Measurements from ENCODE around the gene TECTB. TPM values are rescaled to one million over a fixed set of nuclear protein-coding genes. Genes with fewer than 3 reads are reported as not detected.

Gene TECTB
- total RNA-seq, 1 donor from 2014 or later = not detected

DNA sequence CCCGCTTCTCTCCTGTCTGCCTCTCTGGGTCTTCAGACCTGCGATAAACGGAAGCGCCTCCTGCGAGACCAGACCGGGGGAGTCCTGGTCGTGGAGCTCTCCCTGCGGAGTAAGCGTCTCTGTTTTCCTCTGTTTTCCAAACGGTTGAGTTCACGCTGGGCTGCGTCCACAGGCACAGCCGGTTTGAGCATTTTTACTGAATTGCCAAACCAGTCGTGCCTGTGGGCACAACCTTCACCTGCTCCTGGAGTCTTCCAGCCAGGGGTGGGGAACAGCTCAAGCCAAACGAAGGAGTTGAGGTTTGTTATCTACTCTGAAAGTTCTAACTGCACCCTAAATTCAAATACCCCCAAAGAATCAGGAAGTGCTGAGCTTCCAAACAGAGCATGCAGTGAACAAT is 16.3 kb downstream of the TECTB start:
- no peak overlapping the region for H3K4me3 ChIP-seq (ENCODE audit: low read length in 3 of 3)
- H3K9ac ChIP-seq (ENCODE audit: low read depth in 1 of 3, low read length in 3 of 3) = no peak overlapping the region
- no peaks in the 10 kb centered on the region for H3K27me3 ChIP-seq (ENCODE audit: control insufficient read depth in 3 of 3, insufficient read depth in 3 of 3, low read length in 3 of 3)
- H3K9me3 ChIP-seq (ENCODE audit: control insufficient read depth in 3 of 3, low read length in 3 of 3) = no peaks in the 10 kb centered on the region
- no peak overlapping the region for H3K27ac ChIP-seq (ENCODE audit: low read depth, low read length)
- H3K4me1 ChIP-seq (ENCODE audit: control insufficient read depth in 3 of 3, insufficient read depth in 3 of 3, low read length in 3 of 3) = peaks cover 19 to 36% (median 26%) of the 10 kb centered on the region in 3 donors
- no peaks in the 10 kb centered on the region for H3K36me3 ChIP-seq (ENCODE audit: control insufficient read depth in 3 of 3, insufficient read depth in 3 of 3, low read length in 3 of 3)

DNA sequence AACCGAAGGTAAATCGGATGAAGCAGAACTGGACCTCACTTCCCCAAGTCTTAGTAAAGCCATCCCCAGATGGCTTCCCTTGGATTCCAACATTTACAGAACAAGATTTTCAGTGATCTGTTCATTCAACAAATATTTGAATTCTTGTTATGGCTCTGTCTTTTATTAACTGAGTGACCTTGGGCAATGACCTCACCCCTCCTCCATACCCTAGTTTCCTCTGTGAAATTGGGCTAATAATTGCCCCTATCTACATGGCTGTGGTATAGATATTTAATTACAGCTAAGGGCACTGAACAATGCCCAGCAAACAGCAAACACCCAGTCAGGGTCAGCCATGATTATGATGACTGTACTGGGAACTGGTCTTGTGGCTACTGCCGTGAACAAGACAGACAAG is 19.1 kb downstream of the TECTB start:
- Histone ChIP-seq H3K27ac (ENCODE audit: low read depth, low read length) (no peak overlapping the region), H3K9ac (ENCODE audit: low read depth in 1 of 3, low read length in 3 of 3) (no peak overlapping the region), H3K4me3 (ENCODE audit: low read length in 3 of 3) (no peak overlapping the region), H3K9me3 (ENCODE audit: control insufficient read depth in 3 of 3, low read length in 3 of 3) (no peaks in the 10 kb centered on the region), H3K36me3 (ENCODE audit: control insufficient read depth in 3 of 3, insufficient read depth in 3 of 3, low read length in 3 of 3) (no peaks in the 10 kb centered on the region), H3K27me3 (ENCODE audit: control insufficient read depth in 3 of 3, insufficient read depth in 3 of 3, low read length in 3 of 3) (no peaks in the 10 kb centered on the region), H3K4me1 (ENCODE audit: control insufficient read depth in 3 of 3, insufficient read depth in 3 of 3, low read length in 3 of 3) (peaks cover 0 to 10% (median 6%) of the 10 kb centered on the region in 3 donors)

DNA sequence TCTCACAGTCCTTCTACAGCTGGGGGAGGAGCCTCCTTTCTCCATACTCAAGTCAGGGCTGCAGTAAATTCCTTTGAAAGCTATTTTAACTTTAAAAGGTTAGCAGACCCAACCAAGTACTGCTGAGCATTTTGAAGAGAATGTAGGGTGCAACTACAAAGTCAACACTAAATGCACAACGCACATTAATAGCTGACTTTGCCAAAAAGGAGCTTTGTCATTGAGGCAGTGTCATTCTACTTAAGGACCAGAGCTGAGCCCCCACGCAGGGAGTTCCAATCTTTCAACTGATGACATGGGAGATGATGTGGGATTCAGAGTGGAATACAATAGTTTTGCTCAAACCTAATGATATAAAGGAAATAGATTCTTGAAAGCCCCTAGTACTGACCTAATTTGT is 20.3 kb downstream of the TECTB start:
- no peaks in the 10 kb centered on the region for H3K27me3 ChIP-seq (ENCODE audit: control insufficient read depth in 3 of 3, insufficient read depth in 3 of 3, low read length in 3 of 3)

DNA sequence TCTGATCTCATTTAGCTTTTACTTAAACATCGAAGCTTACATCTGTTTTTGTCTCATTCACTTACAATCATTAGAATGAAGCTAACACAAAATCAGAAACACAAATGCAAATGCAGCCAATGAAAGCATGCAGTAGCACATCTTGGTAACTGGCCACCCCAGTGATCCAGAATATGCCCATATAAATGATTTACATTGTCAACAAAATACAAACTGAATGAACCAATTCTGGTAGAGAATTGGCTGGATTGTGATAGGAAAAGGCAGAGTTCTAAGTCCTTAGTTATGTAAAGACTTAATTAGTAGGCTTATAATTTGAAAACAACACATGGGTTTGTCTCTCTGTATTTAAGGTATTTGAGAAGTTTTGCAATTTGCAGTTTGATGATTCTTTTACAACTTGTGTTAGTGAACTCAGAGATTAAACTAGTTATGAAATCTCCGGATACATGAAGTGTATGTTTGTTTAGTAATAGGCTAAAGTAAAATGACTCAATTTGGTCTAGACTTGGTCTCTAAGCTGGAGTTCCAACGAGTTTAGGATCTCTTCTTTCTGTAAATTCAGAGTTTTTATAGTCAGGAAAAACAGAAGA is 21.2 kb downstream of the TECTB start:
- Histone ChIP-seq H3K27me3 (ENCODE audit: control insufficient read depth in 3 of 3, insufficient read depth in 3 of 3, low read length in 3 of 3) (no peaks in the 10 kb centered on the region), H3K9me3 (ENCODE audit: control insufficient read depth in 3 of 3, low read length in 3 of 3) (no peaks in the 10 kb centered on the region), H3K27ac (ENCODE audit: low read depth, low read length) (no peak overlapping the region), H3K36me3 (ENCODE audit: control insufficient read depth in 3 of 3, insufficient read depth in 3 of 3, low read length in 3 of 3) (no peaks in the 10 kb centered on the region), H3K4me3 (ENCODE audit: low read length in 3 of 3) (no peak overlapping the region), H3K4me1 (ENCODE audit: control insufficient read depth in 3 of 3, insufficient read depth in 3 of 3, low read length in 3 of 3) (peaks cover 0 to 9% (median 4%) of the 10 kb centered on the region in 3 donors), H3K9ac (ENCODE audit: low read depth in 1 of 3, low read length in 3 of 3) (no peak overlapping the region)

More for the DNA sequence above, 20.3 kb downstream of the TECTB start:
- Histone ChIP-seq H3K4me3 (ENCODE audit: low read length in 3 of 3) (no peak overlapping the region), H3K9me3 (ENCODE audit: control insufficient read depth in 3 of 3, low read length in 3 of 3) (no peaks in the 10 kb centered on the region), H3K4me1 (ENCODE audit: control insufficient read depth in 3 of 3, insufficient read depth in 3 of 3, low read length in 3 of 3) (peaks cover 0 to 9% (median 4%) of the 10 kb centered on the region in 3 donors), H3K27ac (ENCODE audit: low read depth, low read length) (no peak overlapping the region), H3K9ac (ENCODE audit: low read depth in 1 of 3, low read length in 3 of 3) (no peak overlapping the region), H3K36me3 (ENCODE audit: control insufficient read depth in 3 of 3, insufficient read depth in 3 of 3, low read length in 3 of 3) (no peaks in the 10 kb centered on the region)

DNA sequence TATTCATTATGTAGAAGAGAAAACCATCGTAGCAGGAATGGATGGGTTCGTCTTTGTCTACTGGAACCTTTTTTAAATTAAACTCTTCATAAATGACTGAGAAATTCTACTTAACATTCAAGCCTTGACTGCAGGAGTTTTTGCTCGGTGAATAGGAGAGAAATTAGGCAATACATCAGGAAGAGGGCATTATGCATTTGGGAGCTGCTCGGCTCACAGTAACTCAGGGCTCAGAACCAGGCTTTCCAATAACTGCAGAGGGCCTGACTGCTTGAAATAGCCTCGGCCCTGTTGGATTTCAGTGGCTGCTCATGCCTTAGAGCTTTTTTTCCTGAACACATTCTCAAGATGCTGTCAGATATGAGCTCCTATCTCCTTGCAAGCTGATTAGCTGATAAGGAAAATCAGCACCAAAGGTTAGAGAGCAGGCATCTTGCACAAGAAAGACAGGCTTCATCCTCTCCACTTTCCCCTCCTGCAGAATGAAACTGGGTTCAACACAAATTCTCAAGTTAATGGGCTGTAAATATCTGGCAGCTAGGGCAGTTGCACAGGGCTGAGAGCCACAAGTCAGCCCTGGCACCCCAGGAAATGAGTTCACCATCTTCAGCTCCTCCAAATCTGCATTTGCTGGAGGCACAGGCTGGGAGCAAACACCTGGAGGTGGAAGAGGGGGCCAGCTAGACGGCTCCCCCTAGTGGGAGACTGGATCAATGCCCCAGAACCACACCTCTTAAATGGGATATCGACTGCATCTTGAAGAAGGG is 24.3 kb downstream of the TECTB start:
- Histone ChIP-seq H3K27ac (ENCODE audit: low read depth, low read length) (no peak overlapping the region), H3K4me3 (ENCODE audit: low read length in 3 of 3) (no peak overlapping the region), H3K4me1 (ENCODE audit: control insufficient read depth in 3 of 3, insufficient read depth in 3 of 3, low read length in 3 of 3) (peaks cover 0 to 9% (median 4%) of the 10 kb centered on the region in 3 donors), H3K9ac (ENCODE audit: low read depth in 1 of 3, low read length in 3 of 3) (peak overlapping the region in 1 of 3 donors; percentile 34), H3K9me3 (ENCODE audit: control insufficient read depth in 3 of 3, low read length in 3 of 3) (no peaks in the 10 kb centered on the region), H3K36me3 (ENCODE audit: control insufficient read depth in 3 of 3, insufficient read depth in 3 of 3, low read length in 3 of 3) (no peaks in the 10 kb centered on the region), H3K27me3 (ENCODE audit: control insufficient read depth in 3 of 3, insufficient read depth in 3 of 3, low read length in 3 of 3) (no peaks in the 10 kb centered on the region)

DNA sequence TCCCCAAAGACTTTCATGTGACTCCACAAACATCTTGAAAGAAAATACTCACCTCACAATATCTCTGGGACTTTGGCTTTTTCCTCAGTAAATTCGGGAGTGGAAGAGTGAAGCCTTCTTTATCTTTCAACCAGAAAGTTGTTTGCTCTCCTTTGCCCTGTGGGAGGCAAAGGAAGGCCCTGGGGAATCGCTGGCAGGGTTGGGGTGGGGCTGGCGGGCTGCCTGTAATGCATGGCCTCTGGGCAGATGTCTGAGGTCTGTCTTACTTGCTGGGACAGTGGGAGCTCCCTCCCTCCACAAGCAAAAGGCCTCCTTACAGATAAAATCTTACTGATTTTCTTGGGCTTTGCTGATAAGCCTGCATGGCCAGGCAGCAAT is 24.9 kb downstream of the TECTB start:
- H3K27me3 ChIP-seq (ENCODE audit: control insufficient read depth in 3 of 3, insufficient read depth in 3 of 3, low read length in 3 of 3) = no peaks in the 10 kb centered on the region
- no peaks in the 10 kb centered on the region for H3K36me3 ChIP-seq (ENCODE audit: control insufficient read depth in 3 of 3, insufficient read depth in 3 of 3, low read length in 3 of 3)
- no peak overlapping the region for H3K9ac ChIP-seq (ENCODE audit: low read depth in 1 of 3, low read length in 3 of 3)
- H3K9me3 ChIP-seq (ENCODE audit: control insufficient read depth in 3 of 3, low read length in 3 of 3) = no peaks in the 10 kb centered on the region
- H3K27ac ChIP-seq (ENCODE audit: low read depth, low read length) = no peak overlapping the region
- peaks cover 0 to 9% (median 4%) of the 10 kb centered on the region in 3 donors for H3K4me1 ChIP-seq (ENCODE audit: control insufficient read depth in 3 of 3, insufficient read depth in 3 of 3, low read length in 3 of 3)
- H3K4me3 ChIP-seq (ENCODE audit: low read length in 3 of 3) = no peak overlapping the region

DNA sequence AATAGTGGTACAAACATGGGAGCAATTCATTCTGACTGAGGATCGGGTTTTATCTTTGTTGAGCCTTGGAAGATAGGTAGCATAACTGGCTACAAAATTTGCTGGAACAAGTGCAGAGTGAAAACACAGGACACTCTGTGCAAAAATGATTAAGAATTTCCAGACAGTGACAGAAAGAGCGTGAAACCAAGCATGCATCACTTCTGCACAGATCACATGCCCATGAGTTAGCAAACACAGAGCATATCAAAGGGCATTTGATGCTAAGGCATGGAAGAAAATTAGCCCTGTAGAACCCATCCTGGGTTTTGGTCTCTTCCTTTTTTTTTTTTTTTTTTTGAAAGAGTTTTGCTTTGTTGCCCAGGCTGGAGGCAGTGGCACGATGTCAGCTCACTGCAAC is 28.3 kb downstream of the TECTB start:
- Histone ChIP-seq H3K9ac (ENCODE audit: low read depth in 1 of 3, low read length in 3 of 3) (no peak overlapping the region), H3K4me3 (ENCODE audit: low read length in 3 of 3) (no peak overlapping the region), H3K27ac (ENCODE audit: low read depth, low read length) (no peak overlapping the region)

DNA sequence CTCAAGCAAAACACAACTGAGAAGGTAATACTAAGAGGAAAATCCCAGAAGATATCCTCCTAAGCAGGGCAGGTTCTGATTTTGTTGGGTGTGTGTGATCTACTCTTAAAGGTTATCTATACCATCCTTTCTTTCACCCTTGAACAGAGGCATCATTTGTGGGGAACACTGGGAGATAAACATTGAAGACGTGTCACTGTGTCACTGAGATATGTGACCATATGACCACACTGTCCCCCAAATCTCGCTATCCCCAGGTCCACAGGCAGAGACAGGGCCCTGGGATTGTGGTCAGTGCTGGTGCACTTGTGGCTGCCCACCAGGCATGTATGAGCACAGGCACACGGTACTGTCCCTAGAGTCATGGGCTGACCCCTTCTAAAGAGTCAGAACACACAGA is 30.0 kb downstream of the TECTB start:
- Histone ChIP-seq H3K27ac (ENCODE audit: low read depth, low read length) (no peak overlapping the region), H3K9me3 (ENCODE audit: control insufficient read depth in 3 of 3, low read length in 3 of 3) (no peaks in the 10 kb centered on the region), H3K4me1 (ENCODE audit: control insufficient read depth in 3 of 3, insufficient read depth in 3 of 3, low read length in 3 of 3) (no peaks in the 10 kb centered on the region)

More for the DNA sequence above, 28.3 kb downstream of the TECTB start:
- Histone ChIP-seq H3K4me1 (ENCODE audit: control insufficient read depth in 3 of 3, insufficient read depth in 3 of 3, low read length in 3 of 3) (peaks cover 0 to 9% (median 4%) of the 10 kb centered on the region in 3 donors), H3K36me3 (ENCODE audit: control insufficient read depth in 3 of 3, insufficient read depth in 3 of 3, low read length in 3 of 3) (no peaks in the 10 kb centered on the region), H3K27me3 (ENCODE audit: control insufficient read depth in 3 of 3, insufficient read depth in 3 of 3, low read length in 3 of 3) (peaks cover 0 to 3% (median 0%) of the 10 kb centered on the region in 3 donors), H3K9me3 (ENCODE audit: control insufficient read depth in 3 of 3, low read length in 3 of 3) (no peaks in the 10 kb centered on the region)

DNA sequence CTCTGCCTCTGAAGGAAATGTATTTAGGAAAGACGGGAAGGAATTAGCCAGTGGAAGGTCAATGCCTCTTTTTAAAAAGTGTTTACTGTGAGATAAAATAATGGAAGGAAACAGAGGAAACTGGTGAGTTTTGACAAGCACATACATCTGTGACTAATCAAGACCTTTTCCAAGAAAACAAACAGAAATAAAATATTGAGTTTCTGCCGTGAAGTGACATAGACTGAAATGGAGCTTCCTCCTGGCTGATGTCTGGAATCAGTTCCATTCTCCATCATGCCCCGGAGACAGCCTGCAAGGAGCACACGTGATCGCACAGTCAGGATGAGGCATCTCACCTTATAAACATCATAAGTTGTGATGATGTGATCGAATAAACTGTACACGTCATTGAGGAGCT is 30.7 kb downstream of the TECTB start:
- no peak overlapping the region for H3K9ac ChIP-seq (ENCODE audit: low read depth in 1 of 3, low read length in 3 of 3)
- no peaks in the 10 kb centered on the region for H3K4me1 ChIP-seq (ENCODE audit: control insufficient read depth in 3 of 3, insufficient read depth in 3 of 3, low read length in 3 of 3)
- H3K36me3 ChIP-seq (ENCODE audit: control insufficient read depth in 3 of 3, insufficient read depth in 3 of 3, low read length in 3 of 3) = no peaks in the 10 kb centered on the region
- H3K4me3 ChIP-seq (ENCODE audit: low read length in 3 of 3) = no peak overlapping the region
- H3K9me3 ChIP-seq (ENCODE audit: control insufficient read depth in 3 of 3, low read length in 3 of 3) = no peaks in the 10 kb centered on the region
- H3K27me3 ChIP-seq (ENCODE audit: control insufficient read depth in 3 of 3, insufficient read depth in 3 of 3, low read length in 3 of 3) = peaks cover 0 to 3% (median 0%) of the 10 kb centered on the region in 3 donors
- H3K27ac ChIP-seq (ENCODE audit: low read depth, low read length) = no peak overlapping the region

More for the DNA sequence above, 30.0 kb downstream of the TECTB start:
- H3K36me3 ChIP-seq (ENCODE audit: control insufficient read depth in 3 of 3, insufficient read depth in 3 of 3, low read length in 3 of 3) = no peaks in the 10 kb centered on the region
- no peak overlapping the region for H3K4me3 ChIP-seq (ENCODE audit: low read length in 3 of 3)
- H3K27me3 ChIP-seq (ENCODE audit: control insufficient read depth in 3 of 3, insufficient read depth in 3 of 3, low read length in 3 of 3) = peaks cover 0 to 3% (median 0%) of the 10 kb centered on the region in 3 donors
- no peak overlapping the region for H3K9ac ChIP-seq (ENCODE audit: low read depth in 1 of 3, low read length in 3 of 3)

DNA sequence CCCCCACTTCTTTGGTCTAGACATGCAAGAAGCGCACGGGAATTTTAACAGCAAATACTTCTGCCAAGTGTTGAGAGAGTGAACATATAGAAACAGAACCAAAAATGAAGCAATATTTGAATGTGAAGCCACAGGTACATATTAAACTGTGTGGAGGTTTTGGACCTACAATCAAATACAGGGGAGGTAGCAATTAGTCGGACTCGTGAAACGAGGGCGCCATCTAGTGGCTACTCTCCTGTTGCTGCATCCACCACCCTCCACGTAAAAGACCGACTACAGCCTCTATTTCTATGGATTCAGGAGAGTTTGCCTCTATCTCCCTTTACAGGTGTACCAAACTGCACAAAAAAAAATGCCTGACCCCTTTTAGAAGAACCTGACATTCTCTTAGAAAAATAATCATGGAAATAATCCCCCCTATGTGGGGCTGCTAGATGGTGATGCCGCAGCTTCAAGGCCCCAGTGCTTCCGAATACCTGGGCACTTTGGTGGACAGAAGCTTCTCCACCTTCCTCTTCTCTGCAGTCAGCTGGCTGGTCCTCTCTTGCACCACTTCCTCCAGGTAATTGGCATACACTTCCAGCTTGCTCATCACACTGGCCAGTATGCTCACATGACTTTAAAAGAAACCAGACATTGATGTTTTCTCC is 31.7 kb downstream of the TECTB start:
- Histone ChIP-seq H3K9ac (ENCODE audit: low read depth in 1 of 3, low read length in 3 of 3) (no peak overlapping the region), H3K9me3 (ENCODE audit: control insufficient read depth in 3 of 3, low read length in 3 of 3) (no peaks in the 10 kb centered on the region), H3K4me3 (ENCODE audit: low read length in 3 of 3) (no peak overlapping the region), H3K4me1 (ENCODE audit: control insufficient read depth in 3 of 3, insufficient read depth in 3 of 3, low read length in 3 of 3) (no peaks in the 10 kb centered on the region), H3K27ac (ENCODE audit: low read depth, low read length) (no peak overlapping the region), H3K27me3 (ENCODE audit: control insufficient read depth in 3 of 3, insufficient read depth in 3 of 3, low read length in 3 of 3) (peaks cover 0 to 8% (median 0%) of the 10 kb centered on the region in 3 donors), H3K36me3 (ENCODE audit: control insufficient read depth in 3 of 3, insufficient read depth in 3 of 3, low read length in 3 of 3) (no peaks in the 10 kb centered on the region)

Data from skeletal muscle tissue (tissue), 4 donors.